Mucosa of descending colon (tissue), 3 donors: Measurements from ENCODE around the gene SPAG6. TPM values are rescaled to one million over a fixed set of nuclear protein-coding genes. Genes with fewer than 3 reads are reported as not detected.

Experiments used
- ATAC-seq: fragments of 200-7000 bp; cut with Tn5 transposase; one replicate; pipeline ENCODE4 v1.9.1; 2020; ENCODE audit warnings: mild to moderate bottlenecking, moderate library complexity
- DNase-seq, 3 donors: peaks; one replicate each; pipeline ENCODE4 v3.0.0-alpha.2; 2020
- H3K36me3 ChIP-seq: fragments of 200-600 bp; one replicate; pipeline ENCODE4 v1.8.0; 2021; ENCODE audit warnings: low read depth, mild to moderate bottlenecking
- H3K4me1 ChIP-seq: fragments of 200-600 bp; one replicate; pipeline ENCODE4 v1.8.0; 2021; ENCODE audit warnings: low read depth, mild to moderate bottlenecking
- H3K4me3 ChIP-seq: fragments of 200-600 bp; one replicate; pipeline ENCODE4 v1.8.0; 2021; ENCODE audit warnings: mild to moderate bottlenecking
- H3K9me3 ChIP-seq: fragments of 200-600 bp; one replicate; pipeline ENCODE4 v1.8.0; 2021; ENCODE audit warnings: mild to moderate bottlenecking
- intact Hi-C, 2 donors: fragments of 100-400 bp; cut with DNase I in 1 of 2; cut with micrococcal nuclease in 1 of 2; formaldehyde crosslinking; loops; one replicate each; pipeline versions ENCODE4 v1.11.0 to v1.11.1; 2022; cut with DNase I, micrococcal nuclease
- total RNA-seq, 3 donors: library from RNA; stranded (reverse); fragmentation: NEBNext Ultra II Directional in 2 of 3; extraction: Animal tissue kit (Norgen Biotek cat#: 25700) in 2 of 3; gene quantifications; one replicate each; pipeline versions ENCODE4 v1.2.1 to v1.2.4, GENCODE V29; 2021 to 2023
- TF ChIP-seq, protein P1 (sequence below): fragments of 200-600 bp; IDR thresholded peaks from one replicate; pipeline ENCODE4 v1.8.0; 2022; ENCODE audit warnings: antibody characterized with exemption, mild to moderate bottlenecking
- donor health status: DM: no; HTN: no; CAD: no; lungs with moderate emphysema.
- donor health status: DM: no; HTN: no; CAD: no.
- donor health status: DM: no; HTN: yes; CAD: no.

SPAG6 gene
- total RNA-seq, 3 donors from 2014 or later, result not detected

DNA sequence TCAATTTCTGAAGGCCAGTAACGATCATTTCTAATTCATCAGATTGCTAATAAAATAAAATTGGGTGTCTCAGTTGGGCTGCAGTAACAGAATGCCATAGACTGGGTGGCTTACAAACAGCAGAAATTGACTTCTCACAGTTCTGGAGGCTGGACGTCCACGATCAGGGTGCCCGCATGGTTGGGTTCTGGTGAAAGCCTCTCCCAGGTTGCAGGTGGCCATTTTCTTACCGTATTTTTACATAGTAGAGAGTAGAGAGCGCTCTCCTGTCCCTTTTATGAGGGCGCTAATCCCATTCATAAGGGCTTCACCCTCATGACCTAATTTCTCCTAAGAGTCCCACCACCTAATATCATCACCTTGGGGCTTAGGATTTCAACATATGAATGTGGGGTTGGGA, 106.0 kb downstream of the SPAG6 start:
- DNase-seq, result no peak
- Histone ChIP-seq H3K9me3 (no peaks in the 10 kb centered on the region), H3K4me1 (no peaks in the 10 kb centered on the region), H3K36me3 (no peaks in the 10 kb centered on the region), H3K4me3 (no peak overlapping the region)
- no peak for ATAC-seq
- TF ChIP-seq, protein P1, sequence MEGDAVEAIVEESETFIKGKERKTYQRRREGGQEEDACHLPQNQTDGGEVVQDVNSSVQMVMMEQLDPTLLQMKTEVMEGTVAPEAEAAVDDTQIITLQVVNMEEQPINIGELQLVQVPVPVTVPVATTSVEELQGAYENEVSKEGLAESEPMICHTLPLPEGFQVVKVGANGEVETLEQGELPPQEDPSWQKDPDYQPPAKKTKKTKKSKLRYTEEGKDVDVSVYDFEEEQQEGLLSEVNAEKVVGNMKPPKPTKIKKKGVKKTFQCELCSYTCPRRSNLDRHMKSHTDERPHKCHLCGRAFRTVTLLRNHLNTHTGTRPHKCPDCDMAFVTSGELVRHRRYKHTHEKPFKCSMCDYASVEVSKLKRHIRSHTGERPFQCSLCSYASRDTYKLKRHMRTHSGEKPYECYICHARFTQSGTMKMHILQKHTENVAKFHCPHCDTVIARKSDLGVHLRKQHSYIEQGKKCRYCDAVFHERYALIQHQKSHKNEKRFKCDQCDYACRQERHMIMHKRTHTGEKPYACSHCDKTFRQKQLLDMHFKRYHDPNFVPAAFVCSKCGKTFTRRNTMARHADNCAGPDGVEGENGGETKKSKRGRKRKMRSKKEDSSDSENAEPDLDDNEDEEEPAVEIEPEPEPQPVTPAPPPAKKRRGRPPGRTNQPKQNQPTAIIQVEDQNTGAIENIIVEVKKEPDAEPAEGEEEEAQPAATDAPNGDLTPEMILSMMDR, result no peak
- intact Hi-C loops, result no loop called here

DNA sequence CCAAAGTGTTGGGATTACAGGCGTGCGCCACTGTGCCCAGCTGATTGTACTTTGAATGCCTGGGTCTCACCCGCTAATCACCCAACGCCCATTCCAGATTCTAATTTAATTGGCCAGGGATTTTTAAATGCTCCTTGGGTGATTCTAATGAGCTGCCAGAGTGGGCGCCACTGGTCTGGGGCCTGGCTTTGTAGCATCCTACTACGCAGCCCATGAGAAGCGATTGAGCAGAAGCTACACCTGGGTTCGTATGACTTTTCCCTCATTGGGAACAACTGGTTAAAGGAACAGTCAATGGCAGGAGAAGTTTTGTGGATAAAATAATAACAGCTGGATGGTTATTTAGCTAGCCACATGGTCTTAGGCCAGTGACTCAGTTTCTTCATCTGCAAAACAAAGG, 108.0 kb downstream of the SPAG6 start:
- DNase-seq, result no peak
- H3K36me3 ChIP-seq, result no peaks in the 10 kb centered on the region
- intact Hi-C loops, result no loop called here
- no peaks in the 10 kb centered on the region for H3K4me1 ChIP-seq
- H3K9me3 ChIP-seq, result no peaks in the 10 kb centered on the region
- no peak for ATAC-seq
- no peak overlapping the region for H3K4me3 ChIP-seq
- TF ChIP-seq, protein P1, result no peak

DNA sequence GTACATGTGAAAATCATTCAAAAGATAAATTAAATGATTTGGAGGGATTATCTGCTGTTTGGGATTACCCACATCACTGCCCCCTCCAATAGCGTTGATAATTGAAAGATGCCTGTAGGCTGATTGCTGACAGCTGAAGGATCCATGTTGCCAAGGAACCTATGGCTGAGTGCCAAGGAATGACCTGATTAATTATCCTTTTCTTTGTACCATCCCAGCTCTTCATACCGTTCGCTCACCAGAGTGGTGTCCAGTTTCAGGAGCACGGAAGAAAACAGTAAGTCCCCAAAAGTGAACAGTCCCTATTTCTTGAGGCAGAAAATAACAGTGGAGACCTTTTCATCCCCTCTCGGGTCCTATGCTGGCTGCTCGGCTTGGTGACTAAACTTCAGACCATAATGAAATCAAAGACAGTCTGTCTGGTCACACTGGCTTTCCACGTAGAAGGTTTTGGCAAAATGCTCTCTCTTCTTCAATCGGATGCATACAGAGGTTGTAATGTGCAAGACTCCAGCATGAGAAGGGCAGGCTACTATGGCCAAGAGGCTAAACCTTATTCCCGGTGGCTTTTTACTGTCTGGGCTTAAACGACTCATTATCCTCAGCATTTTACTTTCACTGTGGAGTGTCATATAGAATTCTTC, 108.8 kb downstream of the SPAG6 start:
- TF ChIP-seq, protein P1, result no peak
- Histone ChIP-seq H3K4me3 (no peak overlapping the region), H3K36me3 (no peaks in the 10 kb centered on the region), H3K4me1 (no peaks in the 10 kb centered on the region), H3K9me3 (no peaks in the 10 kb centered on the region)
- intact Hi-C loops, result no loop called here
- ATAC-seq (no peak), DNase-seq (no peak)

DNA sequence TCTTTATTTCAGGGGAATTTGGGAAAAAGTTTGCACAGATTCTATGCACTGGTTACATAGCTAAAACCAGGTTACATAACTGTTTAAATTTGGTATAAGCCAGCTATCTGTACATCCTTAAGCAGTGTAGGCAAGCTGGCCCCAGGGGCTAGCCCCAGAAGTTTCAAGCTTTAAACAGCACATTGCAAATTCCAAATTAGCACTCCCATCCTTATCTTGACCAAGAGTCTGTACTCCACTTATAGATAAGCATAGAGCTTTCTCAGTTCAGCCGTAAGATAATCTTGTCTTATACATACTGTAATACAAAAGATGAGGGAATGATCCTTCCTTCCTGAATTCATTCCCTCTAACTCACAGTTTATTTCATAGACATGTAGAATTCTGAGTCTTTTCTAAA, 109.3 kb downstream of the SPAG6 start:
- DNase-seq, result no peak
- TF ChIP-seq, protein P1, result no peak
- Histone ChIP-seq H3K9me3 (no peaks in the 10 kb centered on the region), H3K36me3 (no peaks in the 10 kb centered on the region), H3K4me3 (no peak overlapping the region), H3K4me1 (no peaks in the 10 kb centered on the region)
- no peak for ATAC-seq
- intact Hi-C loops, result no loop called here

DNA sequence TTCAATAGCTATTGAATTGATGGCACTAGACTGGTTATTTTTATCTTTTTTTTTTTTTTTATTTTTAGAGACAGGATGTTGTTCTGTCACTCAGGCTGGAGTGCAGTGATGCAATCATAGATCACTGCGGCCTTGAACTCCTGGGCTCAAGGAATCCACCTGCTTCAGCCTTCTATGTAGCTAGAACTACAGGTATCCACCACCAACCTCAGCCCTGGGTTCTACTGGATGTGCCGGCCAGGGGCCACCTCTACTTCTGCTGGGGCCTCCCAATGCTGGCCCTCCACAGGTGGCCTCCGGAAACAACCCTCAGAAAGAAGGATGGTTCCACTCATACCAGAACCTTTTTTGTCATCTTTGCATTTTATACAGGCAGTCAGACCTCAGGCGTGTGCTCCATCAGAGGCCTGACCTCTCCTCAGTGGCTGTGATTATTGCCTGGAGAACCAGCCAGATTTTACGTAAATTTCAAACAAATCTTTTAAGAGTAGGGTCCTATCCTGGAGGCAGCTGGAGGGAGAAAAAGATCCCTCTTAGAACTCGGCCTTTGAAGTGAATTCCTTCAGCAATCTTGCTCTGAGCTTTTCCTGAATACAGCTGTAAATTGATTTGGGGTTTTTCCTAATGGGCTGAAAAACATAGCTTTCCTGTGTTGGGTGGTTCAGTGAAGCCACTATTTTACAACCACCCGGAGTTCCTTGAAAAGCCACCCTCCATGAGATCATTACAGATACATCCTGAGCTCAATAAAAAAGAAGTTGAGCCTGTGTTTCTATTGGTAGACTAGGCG, 110.0 kb downstream of the SPAG6 start:
- Histone ChIP-seq H3K4me3 (no peak overlapping the region), H3K9me3 (no peaks in the 10 kb centered on the region), H3K36me3 (no peaks in the 10 kb centered on the region), H3K4me1 (no peaks in the 10 kb centered on the region)
- no peak for DNase-seq
- no peak for ATAC-seq
- intact Hi-C loops, result no loop called here
- TF ChIP-seq, protein P1, result no peak
